Renal cortex interstitium (tissue), 11 donors: ENCODE results near the gene HTT. TPM values are rescaled to one million over a fixed set of nuclear protein-coding genes. Genes with fewer than 3 reads are reported as not detected.
A peak's percentile ranks its signal among the peaks of the same experiment; 100 is the strongest.

Experiments
- DNase-seq, 11 donors: peaks; one replicate each; pipeline ENCODE4 v3.0.0-alpha.2; 2013; ENCODE audit warnings: low read depth in 9 of 11, low spot score in 4 of 11; ENCODE audit errors: extremely low read depth in 1 of 11
- polyA plus RNA-seq, 3 donors: library from polyadenylated mRNA; unstranded; fragments of 120-200 nt; gene quantifications; one replicate each; pipeline ENCODE4 v1.2.1, GENCODE V29; 2013; ENCODE audit not compliant: insufficient read length in 3 of 3

HTT gene
- polyA plus RNA-seq, 3 donors: 30.8 to 38.1 (median 37.9) TPM

DNA sequence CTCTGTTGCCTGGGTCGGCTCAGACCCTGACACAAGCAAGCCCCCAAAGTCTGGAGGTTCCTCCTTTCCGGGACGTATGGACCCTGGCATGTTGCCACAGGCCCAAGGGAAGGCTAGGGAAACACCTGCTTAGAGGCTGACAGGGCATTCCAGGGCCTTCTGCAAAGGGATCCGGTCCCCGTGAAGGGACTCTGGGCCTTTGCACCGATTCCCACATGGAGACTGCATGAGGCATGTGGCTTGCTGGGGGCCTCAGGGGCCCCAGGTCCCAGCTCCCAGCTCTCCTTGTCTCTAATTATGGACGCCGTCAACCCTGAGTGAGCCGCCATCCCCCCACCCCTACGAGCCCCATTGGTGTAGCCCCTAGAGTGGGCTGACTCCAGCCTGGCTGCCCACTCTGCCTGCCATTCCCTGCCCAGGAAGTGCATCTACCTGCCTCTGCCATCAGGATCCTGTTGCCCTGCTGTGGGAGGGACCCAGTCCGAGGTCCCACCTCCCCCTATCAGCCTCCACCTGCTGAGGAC lies 214.2 kb downstream of the HTT start:
- DNase-seq: no peak

DNA sequence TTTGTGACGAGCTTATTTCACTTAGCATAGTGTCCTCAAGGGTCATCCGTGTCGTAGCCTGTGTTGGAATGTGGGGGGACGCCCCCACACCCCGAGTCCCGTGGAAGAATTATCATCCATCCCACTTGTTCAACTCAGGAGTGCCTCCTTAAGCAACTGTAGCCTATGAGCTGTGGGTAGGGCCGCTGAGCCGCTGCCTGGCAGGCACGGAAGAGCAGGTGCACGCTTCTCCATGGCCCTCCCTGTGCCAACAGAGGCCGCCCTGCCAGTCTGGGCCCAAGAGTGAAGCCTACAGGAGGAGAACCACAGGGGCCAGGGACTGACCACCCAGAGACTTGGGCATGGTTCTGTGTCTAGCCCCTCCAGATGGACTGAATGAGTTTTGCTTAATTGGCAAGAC lies 216.0 kb downstream of the HTT start:
- no peak for DNase-seq

DNA sequence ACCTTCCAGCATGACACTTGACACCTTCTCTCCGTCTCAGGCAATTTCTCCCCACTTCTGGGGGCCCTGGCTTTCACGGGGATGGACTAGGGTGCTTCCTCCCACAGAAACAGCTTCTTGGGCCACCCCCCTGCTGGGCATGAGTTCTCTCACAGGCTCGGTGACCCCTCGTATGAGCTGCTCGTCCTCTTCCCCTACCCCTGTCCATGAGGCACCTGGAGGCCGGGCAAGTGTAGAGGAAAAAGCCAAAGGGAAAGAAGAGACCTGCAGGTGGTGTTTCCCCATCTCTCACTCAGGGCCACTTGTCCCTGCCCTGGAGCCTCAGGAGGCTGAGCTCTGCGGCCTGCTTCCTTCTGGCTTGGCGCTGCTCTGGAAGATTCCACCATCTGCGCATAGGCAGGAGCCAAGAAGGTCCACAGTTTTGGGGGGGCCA lies 216.4 kb downstream of the HTT start:
- no peak for DNase-seq

DNA sequence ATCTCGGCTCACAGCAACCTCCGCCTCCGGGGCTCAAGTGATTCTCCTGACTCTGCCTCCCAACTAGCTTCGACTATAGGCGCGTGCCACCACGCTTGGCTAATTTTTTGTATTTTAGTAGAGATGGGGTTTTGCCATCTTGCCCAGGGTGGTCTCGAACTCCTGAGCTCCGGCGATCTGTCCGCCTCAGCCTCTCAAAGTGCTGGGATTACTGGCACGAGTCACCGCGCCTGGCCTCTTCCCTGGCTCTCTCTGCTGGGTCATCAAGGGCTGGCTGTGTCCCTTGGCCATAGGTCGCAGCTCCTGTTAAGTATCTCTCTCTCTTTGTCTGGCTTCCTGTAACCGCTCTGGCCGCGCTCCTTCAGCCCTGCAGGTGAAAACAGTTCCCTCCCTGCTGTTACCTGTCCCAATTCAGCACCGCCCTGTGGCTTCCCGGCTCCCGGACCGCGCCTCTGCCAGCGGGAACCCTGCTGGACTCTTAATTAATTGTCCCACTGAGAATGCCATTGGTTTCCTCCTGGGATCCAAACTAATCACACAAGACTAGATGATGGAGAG lies 217.0 kb downstream of the HTT start:
- no peak for DNase-seq

DNA sequence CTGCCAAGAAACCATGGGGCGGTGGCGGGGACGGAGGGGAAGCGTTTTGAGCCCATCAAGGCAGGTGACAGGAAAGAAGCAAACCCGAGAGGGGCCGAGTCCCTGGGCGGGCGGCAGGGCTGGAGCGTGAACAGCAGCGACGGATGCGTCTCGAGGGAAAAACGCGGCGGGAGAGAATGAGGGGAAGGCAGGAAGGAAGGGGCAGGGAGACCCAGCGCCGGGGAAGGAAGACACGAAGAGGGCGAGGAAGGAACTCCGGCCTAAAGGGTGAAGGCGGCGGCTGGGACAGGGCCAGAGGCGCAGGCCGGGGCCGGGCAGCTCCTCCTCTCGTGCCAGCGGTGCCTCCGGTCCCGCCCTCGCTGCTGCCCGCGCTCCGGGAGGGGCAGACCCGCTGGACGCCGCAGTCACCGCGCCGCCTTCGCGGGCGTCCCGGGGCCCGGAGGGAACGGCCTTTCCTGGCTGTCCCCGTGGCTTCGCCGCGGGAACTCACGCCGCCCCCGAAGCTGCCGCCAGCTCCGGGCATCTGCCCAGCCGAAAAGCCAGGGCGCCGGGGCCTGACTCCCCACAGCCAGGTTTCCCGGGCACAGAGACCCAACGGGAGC lies 217.6 kb downstream of the HTT start:
- DNase-seq: peak in 1 of 11 donors; percentile 47

DNA sequence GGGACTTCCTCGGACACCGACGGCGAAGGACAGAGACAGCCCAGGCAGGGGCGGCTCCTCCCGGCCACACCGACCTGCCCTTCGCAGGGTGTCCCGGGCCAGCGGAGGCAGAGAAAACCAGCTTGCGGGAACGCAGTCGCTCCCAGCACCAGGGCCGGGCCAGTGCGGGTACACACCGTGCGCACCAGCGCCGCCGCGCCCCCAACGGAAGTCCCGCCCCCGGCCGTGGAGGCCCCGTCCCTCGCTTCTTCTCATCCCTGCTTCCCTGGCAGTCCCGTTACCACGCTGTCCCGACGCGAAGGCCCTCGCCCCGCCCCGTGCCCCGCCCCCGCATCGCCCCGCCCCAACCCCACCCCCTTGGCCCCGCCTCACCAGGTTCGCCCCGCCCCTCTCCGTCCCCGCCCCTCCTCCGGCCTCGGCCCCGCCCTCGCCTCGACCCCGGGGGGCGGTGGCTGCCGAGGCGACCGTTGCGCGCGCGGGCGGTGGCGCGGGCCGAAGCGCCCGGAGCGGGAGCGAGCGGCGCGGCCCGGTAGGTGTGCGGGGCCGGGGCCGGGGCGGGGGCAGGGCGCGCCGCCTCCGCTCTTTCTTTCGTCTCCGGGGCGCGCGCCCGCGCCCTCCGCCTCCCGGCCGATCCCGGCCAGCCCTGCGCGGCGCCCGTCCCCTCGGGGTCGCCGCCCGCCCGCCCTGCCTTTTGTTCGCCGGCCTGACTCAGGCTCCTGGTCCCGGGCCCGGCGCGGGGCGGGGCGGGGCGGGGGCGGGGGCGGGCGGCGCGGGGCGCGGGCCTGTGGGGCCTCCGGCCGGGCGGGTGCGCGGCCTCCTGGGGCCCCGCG lies 218.3 kb downstream of the HTT start, which contains the start of gene RGS12:
Gene RGS12, plus strand, starts transcription at position 451 of the 830 bp plus-strand sequence. CDS start 23,150 bp downstream, outside the sequence.
- peak; percentile 71 to 89 (median 85) for DNase-seq

Other genes starting within 250 kb of the HTT start
- 100 to 1,000 TPM; 254 to 268 (median 264) TPM for gene ADD1, start 230.8 kb upstream of the HTT start, polyA plus RNA-seq
- gene NOP14, start 111.3 kb upstream of the HTT start, polyA plus RNA-seq: 10 to 100 TPM; 29.0 to 32.7 (median 30.7) TPM
- gene GRK4, start 111.1 kb upstream of the HTT start, polyA plus RNA-seq: 10 to 100 TPM in 1 of 3 donors, 1 to 10 TPM in 2; 6.2 to 10.0 (median 8.0) TPM
- not detected for gene HTT-AS, start 143 bp upstream of the HTT start, polyA plus RNA-seq
- gene MSANTD1, start 174.5 kb downstream of the HTT start, polyA plus RNA-seq: 1 to 10 TPM in 1 of 3 donors, under 1 TPM in 2; 0.55 to 1.1 (median 0.64) TPM
- gene RGS12, start 218.3 kb downstream of the HTT start, polyA plus RNA-seq: 10 to 100 TPM; 44.9 to 60.4 (median 48.8) TPM